NCI-H2029 (cell line): ENCODE measurements around the gene ANKRD11.
"Not testable (repeated sequence)": the region's sequence is repeated elsewhere in the genome, so short reads cannot be mapped to it uniquely, and the experiment has no call there.

ENCODE experiments used
- DNase-seq: peaks from one replicate; lab custom pipeline; 2025; lab: John Stamatoyannopoulos, UW

The ANKRD11 gene

DNA sequence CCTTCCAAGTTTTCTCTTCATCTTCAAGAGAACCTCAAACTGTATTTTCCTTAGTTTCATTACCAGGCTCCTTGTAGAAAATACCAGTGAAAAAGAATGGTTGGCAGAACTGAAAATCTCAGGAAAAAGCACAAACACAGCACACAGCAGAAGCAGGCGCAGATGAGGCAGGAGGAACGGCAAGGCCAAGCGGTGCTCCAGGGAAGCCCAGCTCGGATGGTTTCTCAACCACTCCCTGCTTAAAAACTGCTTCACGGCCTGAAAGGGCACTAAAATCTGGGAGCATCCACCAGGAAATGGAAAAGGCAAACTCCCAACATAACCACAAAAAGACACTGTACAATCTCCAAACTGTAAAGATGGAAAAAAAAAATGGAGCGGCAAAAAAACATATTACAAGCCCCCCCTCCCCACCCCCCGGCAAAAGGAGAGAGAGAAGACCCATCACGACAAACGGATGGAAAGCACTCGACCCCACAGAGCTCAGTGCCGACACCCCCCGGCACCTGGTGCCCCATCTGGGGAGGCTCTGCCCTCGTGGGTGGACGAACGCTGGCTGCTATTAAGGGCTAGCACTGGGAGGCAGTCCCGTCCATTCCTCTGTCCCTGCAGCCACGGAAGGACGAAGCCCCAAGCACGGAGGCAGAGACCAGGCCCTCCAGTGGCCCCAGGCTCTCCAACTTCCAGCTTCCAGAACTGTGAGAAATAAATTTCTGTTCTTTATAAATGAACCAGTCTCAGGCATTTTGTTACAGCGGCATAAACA lies 145.3 kb downstream of the ANKRD11 start:
- DNase-seq = no peak

DNA sequence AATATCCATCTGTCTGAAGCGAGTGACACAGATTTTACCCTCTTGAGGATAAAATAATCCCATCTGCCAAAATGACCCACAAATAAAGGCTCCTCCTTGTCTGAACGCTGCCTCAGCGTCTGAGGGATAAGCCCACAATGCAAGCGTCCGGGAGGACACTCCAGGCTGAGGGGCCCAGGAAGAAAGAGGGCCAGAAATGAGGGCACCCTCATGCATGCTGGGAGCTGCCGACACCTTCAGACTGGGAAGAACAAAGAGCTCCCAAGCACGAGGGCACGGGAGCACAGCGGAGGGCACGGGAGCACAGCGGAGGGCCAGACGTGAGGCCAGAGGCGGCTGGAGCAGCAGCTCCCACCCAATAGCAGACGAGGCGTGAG lies 145.9 kb downstream of the ANKRD11 start:
- no peak for DNase-seq

DNA sequence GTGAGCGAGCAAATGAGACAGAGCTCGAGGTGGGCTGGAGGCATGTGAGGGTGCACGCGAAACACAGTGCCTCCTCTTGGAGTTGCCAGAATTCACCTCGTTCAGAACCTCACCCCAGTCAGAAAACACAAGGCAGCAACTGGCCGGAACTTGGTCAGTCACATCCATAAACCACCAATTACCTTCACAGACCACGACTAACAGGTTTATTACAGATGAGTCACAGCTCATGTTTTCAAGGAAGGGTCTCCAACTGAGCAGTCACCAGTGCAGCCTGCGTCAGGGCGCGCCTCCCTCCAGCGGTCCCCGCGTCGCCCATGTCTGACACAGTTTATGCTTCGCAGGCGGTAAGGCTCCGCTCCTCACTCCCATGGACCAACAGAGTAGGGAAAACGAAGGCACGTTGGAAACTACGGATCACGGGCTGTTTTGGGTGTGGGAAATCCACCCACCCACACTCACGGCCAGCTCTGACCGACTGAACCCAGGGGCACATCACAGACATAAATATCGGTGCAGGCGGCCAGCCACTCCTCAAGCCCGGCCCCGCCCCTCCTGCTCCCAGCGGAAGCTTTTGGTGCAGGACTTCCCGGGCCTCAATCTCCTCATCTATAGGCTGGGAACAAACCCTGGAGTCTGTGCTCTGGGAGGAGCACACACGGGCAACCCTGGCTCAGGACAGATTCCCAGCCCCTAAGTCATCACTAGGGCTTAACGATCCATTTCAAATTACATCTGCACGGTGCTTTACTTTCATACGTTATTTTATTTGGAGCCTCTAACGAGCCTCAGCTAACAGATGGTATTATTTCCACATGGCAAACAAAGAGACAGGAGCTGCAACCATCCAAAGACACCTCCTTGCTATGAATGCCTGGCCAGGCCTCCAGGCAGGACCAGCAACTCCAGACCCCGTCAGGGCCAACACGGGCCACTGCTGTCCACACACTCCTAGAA lies 146.6 kb downstream of the ANKRD11 start:
- DNase-seq = no peak

DNA sequence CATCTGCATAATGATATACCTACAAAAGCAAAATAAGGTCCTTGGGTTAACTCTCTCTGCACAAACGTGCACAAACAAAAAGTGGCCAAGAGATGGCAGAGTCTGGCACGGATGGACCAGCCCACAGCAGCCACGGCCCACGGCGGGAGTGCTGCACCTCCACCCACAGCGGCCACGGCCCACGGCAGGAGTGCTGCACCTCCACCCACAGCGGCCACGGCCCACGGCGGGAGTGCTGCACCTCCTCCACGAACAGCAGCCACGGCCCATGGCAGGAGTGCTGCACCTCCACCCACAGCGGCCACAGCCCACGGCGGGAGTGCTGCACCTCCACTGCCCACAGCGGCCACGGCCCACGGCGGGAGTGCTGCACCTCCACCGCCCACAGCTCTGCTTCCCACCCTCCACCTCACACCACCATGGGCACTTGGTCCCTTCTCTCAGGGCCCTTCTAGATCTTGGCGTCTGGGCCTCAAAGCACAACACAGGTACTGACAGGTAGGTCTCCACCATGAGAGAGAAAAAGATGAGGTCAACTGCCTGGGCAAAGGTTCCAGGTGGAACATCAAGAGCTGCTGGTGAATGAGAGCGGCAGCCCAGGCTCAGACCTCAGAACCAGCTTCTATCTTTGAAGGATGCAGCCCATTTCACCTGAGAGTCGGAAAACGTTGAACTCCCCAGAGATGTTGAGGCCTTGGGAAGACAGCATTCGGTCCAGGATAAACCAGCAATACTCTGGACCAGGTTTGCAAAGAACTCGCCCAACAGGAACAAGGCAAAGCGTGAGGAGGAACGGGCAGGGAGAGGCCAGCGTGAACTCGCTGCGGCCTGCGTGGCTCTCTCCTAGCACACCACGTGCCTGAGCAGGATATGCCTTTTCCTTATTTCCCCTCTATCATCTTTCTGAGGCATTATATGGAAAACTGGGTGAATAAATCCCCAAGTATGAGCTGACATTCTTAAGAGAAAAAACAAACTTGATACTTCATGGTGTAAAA lies 148.4 kb downstream of the ANKRD11 start:
- no peak for DNase-seq

DNA sequence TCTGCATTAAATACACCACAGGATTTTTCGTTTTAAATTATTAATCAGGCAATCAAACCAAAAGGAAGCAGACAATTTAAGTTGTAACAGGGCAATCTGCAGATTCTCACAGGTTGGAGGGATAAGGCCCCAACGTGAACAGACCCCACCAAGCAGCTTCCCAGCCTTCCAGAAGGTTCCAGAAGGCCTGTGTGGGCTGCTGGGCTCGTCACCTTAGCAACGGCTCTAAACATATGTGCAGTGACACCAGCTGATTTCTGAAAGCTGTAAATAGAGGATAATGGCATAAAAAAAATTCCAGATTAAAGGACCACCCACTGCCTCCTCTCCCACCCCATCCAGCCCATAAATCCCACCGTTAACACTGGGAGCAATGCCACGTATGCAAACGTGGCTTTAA lies 149.1 kb downstream of the ANKRD11 start:
- DNase-seq = no peak

DNA sequence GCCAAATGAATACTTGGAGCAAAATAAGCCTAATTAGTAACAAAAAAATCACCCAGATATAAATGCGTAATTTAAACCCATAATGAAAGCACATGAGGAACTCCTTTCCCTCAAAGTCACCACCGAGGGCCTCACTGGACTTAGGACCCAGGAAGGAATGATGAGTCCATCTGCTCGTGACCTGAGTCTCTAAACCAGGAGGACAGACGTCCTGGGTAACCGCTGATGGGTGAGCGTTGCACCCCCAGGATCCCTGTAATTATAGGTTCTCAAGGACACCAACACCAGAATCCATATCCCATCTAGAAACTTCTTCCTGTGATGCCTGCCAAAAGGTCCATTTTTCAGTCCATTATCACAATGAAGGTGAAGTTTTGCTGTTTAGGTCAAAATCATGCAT lies 151.5 kb downstream of the ANKRD11 start:
- DNase-seq = no peak

DNA sequence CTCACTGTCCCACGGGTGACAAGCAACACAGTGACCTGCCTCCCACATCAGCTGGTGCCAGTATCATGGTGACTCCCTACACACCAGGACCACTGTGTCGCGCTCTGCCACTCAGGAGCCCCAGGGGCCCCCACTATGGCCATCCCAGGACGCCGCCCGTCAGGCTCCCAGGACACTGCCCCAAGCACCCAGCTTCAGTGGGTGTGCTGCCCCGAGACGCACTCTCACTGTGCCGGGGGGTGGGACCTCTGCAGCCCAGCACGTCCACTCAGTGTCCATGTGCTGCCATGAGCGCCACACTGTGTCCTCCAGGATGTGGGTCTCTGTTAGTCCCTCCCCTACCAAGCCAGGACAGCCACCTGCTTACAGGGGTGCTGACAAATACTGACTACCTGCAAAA lies 152.4 kb downstream of the ANKRD11 start:
- no peak for DNase-seq

DNA sequence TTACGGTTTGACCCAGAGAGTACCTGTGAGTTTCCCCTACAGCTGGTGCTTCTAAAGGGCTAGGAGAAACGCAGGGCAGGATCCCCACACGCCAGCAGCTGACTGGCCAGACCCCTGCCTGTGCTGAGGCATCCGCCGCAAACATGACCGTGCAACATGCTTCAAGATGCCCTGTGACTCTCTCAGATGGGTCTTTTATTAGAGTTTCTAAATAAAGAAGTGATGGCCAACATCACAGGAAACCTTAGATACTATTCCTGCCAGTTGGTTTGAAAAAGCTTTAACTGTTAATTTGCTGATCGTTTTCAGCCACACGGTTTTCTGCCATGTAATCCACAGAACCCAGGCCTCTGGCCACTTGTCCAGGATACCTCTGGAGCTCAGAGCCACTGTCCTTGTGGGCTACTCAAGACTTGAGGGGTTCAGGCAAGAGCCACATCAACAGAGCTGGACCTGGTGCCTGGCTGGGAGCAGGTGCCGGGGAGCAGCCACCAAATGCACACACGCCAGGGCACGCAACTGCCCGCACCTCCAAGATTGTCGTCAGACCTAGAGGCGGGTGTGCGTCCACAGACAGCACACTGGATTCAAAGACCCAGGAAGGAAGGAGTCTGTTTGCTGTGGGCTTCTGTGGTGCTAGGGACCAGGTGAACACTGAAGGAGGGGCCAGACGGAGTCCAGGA lies 154.4 kb downstream of the ANKRD11 start:
- DNase-seq = no peak

DNA sequence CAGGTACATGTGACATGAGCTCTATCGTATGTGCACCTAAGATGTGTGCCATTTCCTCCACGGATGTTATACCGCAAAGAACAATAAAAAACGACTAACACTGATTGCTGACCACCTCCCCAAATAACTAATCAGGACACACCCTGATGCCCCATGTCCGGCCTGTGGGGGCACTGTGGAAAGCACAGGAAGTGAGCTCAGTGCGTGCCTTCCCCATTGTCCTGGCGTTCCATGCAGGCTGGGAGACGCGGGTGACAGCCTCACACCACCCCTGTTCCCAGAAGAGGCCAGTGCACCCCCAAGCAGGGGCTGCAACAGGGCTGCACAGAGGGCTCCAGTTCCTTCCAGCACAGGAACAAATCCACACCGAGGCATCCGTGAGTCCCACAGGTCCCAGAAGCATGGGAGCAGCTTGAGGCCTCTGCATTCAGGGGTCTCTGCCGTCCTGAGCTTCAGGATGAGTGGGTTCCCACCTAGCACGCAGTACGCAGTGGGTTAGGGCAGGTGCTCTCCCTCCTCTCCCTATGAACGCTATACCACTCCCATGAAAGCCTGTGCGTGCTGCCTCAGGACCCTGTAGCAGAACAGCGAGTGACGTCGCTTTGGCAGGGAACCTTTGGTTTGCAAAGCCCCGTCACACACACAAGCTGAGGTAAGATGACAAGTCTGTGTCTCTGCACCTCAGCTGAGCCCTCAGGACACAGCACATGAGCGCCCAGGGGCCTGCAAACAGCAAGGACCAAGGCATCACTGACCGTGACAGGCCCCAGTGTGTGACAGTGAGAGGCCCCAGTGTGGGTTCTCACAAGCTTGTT lies 155.2 kb downstream of the ANKRD11 start:
- no peak for DNase-seq

DNA sequence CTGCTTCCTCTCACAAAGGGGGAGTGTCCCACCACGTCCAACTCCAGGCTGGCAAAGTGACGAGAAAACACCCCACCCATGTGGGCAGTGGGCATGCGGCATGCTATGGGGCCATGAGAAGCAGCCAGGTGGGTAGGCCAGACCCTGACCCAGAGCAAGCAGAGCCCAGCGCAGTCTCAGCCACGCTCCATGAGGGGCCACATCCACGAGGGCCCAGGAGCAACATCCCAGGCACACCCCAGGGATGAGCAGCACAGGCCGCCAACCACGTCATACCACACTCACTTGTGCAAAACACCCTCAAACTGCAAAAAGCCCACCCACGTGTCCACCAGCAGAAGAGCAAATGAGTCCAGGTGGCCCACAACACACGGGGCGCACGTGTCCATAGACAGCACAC lies 155.9 kb downstream of the ANKRD11 start:
- no peak for DNase-seq

DNA sequence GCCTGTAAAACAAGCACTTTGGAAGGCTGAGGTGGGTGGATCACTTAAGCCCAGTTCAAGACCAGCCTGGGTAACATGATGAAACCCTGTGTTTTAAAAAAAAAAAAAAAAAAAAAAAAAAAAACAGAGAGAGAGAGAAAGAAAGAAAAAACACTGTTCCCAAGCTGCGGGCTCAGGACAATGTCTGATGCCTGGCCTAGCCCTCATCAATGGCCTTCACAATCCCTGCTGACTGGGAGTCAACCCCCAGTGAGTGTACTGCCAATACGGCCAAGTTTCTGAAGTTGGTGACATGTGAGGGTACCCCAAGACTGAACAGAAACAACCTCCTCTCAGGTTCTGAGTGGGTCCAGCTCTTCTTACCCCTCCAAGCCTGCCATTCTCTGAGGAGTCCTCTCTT lies 156.3 kb downstream of the ANKRD11 start:
- no peak for DNase-seq

DNA sequence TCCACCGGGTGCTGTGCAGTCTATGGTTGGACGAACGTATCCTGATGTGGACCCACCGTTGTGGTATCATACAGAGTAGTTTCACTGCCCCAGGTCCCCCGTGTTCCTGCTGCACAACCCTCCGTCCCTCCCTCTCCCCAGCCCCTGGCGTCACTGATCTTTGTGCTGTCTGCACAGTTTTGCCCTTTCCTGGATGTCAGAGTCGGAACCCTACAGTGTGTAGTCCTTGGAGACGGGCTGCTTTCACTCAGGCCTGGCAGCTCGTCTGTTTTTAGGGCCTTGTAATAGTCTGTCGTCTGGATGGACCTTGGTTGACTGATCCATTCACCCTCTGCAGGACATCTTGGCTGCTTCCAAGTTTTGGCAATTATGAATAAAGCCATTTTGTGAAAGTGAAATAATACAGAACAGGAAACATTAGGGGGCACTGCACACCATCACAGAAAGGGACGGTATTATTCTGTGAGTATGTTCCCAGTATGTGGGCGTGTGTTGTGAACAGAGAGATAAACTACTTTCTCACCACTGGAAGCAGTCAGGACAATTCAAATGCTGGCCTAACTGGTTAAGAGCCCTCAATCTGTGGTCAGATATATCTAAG lies 156.9 kb downstream of the ANKRD11 start:
- not testable (repeated sequence) for DNase-seq

DNA sequence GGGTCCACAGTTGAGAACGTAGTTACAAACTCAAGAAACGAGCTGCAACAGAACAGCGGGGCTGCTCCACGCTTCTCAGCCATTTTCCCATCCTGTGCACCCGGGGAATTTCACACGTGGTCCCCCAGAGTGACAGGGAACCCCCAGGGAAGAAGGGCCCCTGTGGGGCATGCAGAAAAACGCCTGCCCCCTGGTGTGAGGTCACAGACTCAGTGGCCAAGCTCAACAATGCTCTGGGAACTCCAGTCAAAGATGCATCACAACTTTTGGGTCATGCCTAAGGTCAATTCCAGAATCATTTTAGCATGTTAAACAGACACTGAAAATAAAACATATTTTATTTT lies 157.5 kb downstream of the ANKRD11 start:
- no peak for DNase-seq

DNA sequence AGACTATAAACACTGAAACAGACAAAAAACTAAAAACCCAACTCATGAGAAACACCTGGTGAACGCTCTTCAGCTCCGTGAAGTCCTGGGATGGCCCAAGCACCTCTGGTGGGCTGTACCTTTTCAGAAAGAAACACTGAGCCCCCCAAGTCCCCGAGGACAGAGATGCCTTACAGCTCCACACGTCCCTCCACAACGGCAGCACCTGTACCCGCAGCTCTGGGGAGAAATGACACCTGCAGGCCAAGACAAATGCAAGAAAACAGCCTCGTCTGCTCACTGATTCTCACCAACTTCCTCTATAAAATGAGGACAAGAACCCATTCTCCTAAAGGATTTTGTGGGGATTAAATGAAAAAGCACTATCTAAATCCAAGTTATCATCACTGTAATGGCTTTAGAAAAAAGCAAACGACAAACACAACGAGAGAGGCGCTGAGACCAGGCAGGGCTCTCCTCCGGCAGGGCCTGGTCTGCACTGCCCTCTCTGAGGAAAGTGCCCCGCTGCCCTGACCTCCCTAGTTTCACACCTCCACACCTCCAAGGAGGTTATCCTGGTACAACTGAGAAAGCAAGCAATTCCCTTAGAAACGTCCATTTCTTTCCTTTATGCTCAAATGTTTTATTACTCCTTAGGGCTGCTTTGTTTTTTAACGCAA lies 158.0 kb downstream of the ANKRD11 start:
- DNase-seq = no peak

DNA sequence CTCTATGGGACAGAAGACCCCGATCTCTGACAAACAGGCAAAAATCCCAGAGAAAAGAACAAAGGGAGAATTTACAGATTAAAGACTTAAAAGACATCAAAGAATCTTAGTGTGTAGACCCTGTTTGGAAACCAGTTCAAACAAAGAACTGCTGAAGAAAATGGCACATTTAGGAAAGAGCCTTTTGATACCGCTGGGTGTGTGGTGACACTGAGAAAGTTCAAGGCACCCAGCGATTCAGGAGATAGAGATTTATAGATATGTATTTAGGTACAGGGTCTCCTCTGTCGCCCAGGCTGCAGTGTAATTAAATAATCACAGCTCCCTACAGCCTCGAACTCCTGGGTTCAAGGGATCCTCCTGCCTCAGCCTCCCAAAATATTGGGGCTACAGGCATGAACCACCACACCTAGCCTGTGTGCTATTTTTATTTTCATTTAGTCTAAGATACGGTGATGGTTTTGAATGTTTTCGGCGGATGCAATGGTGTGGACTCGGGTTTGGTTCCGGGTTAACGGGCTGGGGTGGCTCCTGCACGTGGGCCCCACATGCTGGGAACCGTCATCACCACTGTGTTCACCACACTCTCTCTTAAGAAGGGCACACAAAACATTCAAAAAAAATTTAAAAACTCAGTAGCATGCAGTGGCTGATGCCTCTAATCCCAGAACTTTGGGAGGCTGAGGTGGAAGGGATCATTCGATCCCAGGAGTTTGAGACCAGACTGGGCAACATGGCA lies 158.8 kb downstream of the ANKRD11 start:
- DNase-seq = no peak

DNA sequence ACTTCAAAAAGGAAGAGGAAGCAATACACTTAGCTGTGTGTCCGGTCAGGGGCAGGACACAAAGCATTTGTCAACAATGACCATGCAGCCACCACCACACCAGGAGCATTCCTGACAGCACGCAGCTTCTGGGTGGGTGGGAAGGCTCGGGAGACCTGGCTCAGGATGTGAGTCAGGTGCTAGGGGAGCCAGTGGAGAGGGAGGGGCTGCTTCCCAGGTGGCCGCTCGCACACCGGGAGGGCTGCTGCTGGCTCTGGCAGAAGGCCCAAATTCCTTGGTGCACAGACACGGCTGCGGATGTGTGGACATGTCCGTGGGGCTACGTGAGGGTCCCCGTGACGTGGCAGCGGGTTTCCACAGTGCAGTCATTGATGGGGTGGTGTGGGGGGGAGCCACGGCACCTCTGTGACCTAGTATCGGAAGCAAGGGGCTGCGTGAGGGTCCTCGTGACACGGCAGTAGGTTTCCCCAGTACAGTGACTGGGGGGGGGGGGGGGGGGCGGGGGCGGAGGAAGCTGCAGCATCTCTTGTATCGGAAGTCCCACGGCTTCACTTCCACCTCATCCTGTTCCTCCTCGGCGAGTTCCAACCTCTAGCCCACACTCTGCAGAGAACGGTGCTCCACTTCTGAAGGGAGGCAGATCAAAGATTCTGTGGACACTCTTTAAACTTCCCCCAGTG lies 160.0 kb downstream of the ANKRD11 start:
- DNase-seq = no peak

DNA sequence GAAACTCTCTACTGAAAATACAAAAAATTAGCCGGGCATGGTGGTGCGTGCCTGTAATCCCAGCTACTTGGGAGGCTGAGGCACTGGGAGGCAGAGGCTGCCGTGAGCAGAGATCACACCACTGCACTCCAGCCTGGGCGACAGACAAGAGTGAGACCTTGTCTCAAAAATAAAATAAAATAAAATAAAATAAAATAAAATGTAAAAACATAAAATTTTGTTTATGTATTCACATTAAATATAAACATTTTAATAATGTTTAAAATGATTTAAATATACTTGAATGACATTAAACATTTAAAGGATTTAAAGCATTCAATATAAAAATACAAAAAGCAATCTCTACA lies 160.6 kb downstream of the ANKRD11 start:
- not testable (repeated sequence) for DNase-seq
